ENCODE data around the gene PTPRK. TPM values are rescaled to one million over a fixed set of nuclear protein-coding genes. Genes with fewer than 3 reads are reported as not detected.

Gene PTPRK
- total and polyA plus RNA-seq, 9 of the 15 experiments (the other 6 are each of a cell fraction or from before 2014, with no cell fraction given), result 0.04 to 0.51 TPM; not detected in 7

GRCh38 chr6:128395596-128395995, 124.8 kb downstream of the PTPRK start:
- H3K9ac ChIP-seq (ENCODE audit: insufficient read depth in 1 of 2, low read depth in 2 of 2, low read length in 2 of 2), result no peak overlapping the region
- CTCF ChIA-PET (ENCODE audit: low intra/inter-chr PET ratio), result no interaction called here
- no peak overlapping the region for H3K4me3 ChIP-seq
- no peaks in the 10 kb centered on the region for H3K36me3 ChIP-seq (ENCODE audit: control insufficient read depth, insufficient read depth, low read length)
- H3K4me2 ChIP-seq (ENCODE audit: insufficient read depth, low read length), result no peak overlapping the region
- POLR2A ChIA-PET, result no interaction called here
- ATAC-seq (no peak), DNase-seq (ENCODE audit: extremely low read depth in 1 of 4, low spot score in 3 of 4) (no peak), FAIRE-seq (no peak)
- WGBS (ENCODE audit: insufficient coverage, low coverage, missing lambda C conversion rate), result 2% methylated on average over 3 of the region's 3 CpGs
- H3K79me2 ChIP-seq (ENCODE audit: control insufficient read depth, insufficient read depth, low read length), result no peaks in the 10 kb centered on the region
- H3K27ac ChIP-seq (ENCODE audit: extremely low read depth, low read depth, low read length), result no peak overlapping the region
- H2AFZ ChIP-seq (ENCODE audit: low read depth, low read length), result no peak overlapping the region
- no peaks in the 10 kb centered on the region for H4K20me1 ChIP-seq (replicated peaks; ENCODE audit: control insufficient read depth, insufficient read depth, low read length)
- no TSS peak for BruUV-seq (replicated peaks)
- in situ Hi-C loops (cut with MboI), result no loop called here
- no peaks in the 10 kb centered on the region for H3K27me3 ChIP-seq (ENCODE audit: control insufficient read depth in 2 of 2, insufficient read depth in 2 of 2, low read length in 2 of 2)
- intact Hi-C loops (cut with micrococcal nuclease), result no loop called here
- H3K9me1 ChIP-seq (ENCODE audit: control insufficient read depth, insufficient read depth, low read length), result no peaks in the 10 kb centered on the region
- H3K9me3 ChIP-seq (replicated peaks; ENCODE audit: control insufficient read depth, insufficient read depth, low read depth, low read length), result no peaks in the 10 kb centered on the region; the same call in 1 of the 2 replicates
- no peaks in the 10 kb centered on the region for H3K4me1 ChIP-seq (replicated peaks in 1 of 2; ENCODE audit: control insufficient read depth in 2 of 2, insufficient read depth in 2 of 2, low read length in 2 of 2)
- TF ChIP-seq CHD4 (IDR thresholded peaks at IDR 0.05; ENCODE audit: insufficient read depth, insufficient replicate concordance, low read depth, low read length, poor library complexity, severe bottlenecking) (no peak), EGR1 (conservative IDR thresholded peaks at IDR 0.05) (no peak), RAD51 (IDR thresholded peaks at IDR 0.05; ENCODE audit: borderline replicate concordance, low read depth) (no peak), ZNF507 (tag; conservative IDR thresholded peaks at IDR 0.05) (no peak), HLTF (IDR thresholded peaks at IDR 0.05) (no peak)

- Histone ChIP-seq H3K36me3 (ENCODE audit: control insufficient read depth, insufficient read depth, low read length) (no peaks in the 10 kb centered on the region), H3K27me3 (ENCODE audit: control insufficient read depth in 2 of 2, insufficient read depth in 2 of 2, low read length in 2 of 2) (no peaks in the 10 kb centered on the region), H3K4me2 (ENCODE audit: insufficient read depth, low read length) (no peak overlapping the region), H3K27ac (ENCODE audit: extremely low read depth, low read depth, low read length) (no peak overlapping the region), H3K9me1 (ENCODE audit: control insufficient read depth, insufficient read depth, low read length) (no peaks in the 10 kb centered on the region), H2AFZ (ENCODE audit: low read depth, low read length) (no peak overlapping the region), H3K9ac (ENCODE audit: insufficient read depth in 1 of 2, low read depth in 2 of 2, low read length in 2 of 2) (no peak overlapping the region), H3K79me2 (ENCODE audit: control insufficient read depth, insufficient read depth, low read length) (no peaks in the 10 kb centered on the region), H3K4me3 (no peak overlapping the region), H3K9me3 (replicated peaks; ENCODE audit: control insufficient read depth, insufficient read depth, low read depth, low read length) (no peaks in the 10 kb centered on the region; the same call in 1 of the 2 replicates), H4K20me1 (replicated peaks; ENCODE audit: control insufficient read depth, insufficient read depth, low read length) (no peaks in the 10 kb centered on the region), H3K4me1 (replicated peaks in 1 of 2; ENCODE audit: control insufficient read depth in 2 of 2, insufficient read depth in 2 of 2, low read length in 2 of 2) (no peaks in the 10 kb centered on the region)
- 0% methylated on average over 3 of the region's 3 CpGs for WGBS (ENCODE audit: insufficient coverage, low coverage, missing lambda C conversion rate)
- intact Hi-C loops (cut with micrococcal nuclease), result no loop called here
- no peak for FAIRE-seq
- ChIA-PET CTCF (ENCODE audit: low intra/inter-chr PET ratio) (no interaction called here), POLR2A (no interaction called here)
- BruUV-seq (replicated peaks), result no TSS peak
- no peak for DNase-seq (ENCODE audit: extremely low read depth in 1 of 4, low spot score in 3 of 4)
- in situ Hi-C loops (cut with MboI), result no loop called here
- no peak for ATAC-seq
- TF ChIP-seq DMBX1 (CRISPR knock-in tag; IDR thresholded peaks at IDR 0.05; ENCODE audit: borderline replicate concordance), result no peak
- TF ChIP-seq ZNF318 (IDR thresholded peaks at IDR 0.05; ENCODE audit: borderline replicate concordance in 1 of 2, low read depth in 1 of 2), result no peak
These were observed 125.2 kb downstream of the PTPRK start for GRCh38 chr6:128395188-128395587.

Data from K562 (cell line).